SK-N-SH treated with all-trans-retinoic acid at 6 μM for 48 hours (cell line): Measurements from ENCODE around the gene C1orf232.

ENCODE experiments used
- ARNTL ChIP-seq: fragments of 450-650 bp; formaldehyde crosslinking; IDR thresholded peaks from 2 replicates; pipeline ENCODE4 v1.5.0; 2020; ENCODE audit warnings: low read depth, mild to moderate bottlenecking, moderate library complexity, borderline replicate concordance
- ISL1 ChIP-seq: fragments of 250-450 bp; sonication (Bioruptor Pico); IDR thresholded peaks from 2 replicates; pipeline ENCODE4 v2.1.2; 2022; ENCODE audit warnings: mild to moderate bottlenecking, moderate library complexity
- TCF4 ChIP-seq: fragments of 250-450 bp; sonication (Bioruptor Pico); IDR thresholded peaks from 2 replicates; pipeline ENCODE4 v1.8.0; 2021; ENCODE audit warnings: mild to moderate bottlenecking, moderate library complexity, borderline replicate concordance
- TOX ChIP-seq: fragments of 250-450 bp; sonication (Bioruptor Pico); IDR thresholded peaks from 2 replicates; pipeline ENCODE4 v1.8.0; 2021; ENCODE audit warnings: mild to moderate bottlenecking, moderate library complexity, borderline replicate concordance
- ZNF8 ChIP-seq: fragments of 450-650 bp; formaldehyde crosslinking; IDR thresholded peaks from 2 replicates; pipeline ENCODE4 v1.5.0; 2020; ENCODE audit warnings: mild to moderate bottlenecking, moderate library complexity
- TF ChIP-seq, protein P1 (sequence below): fragments of 250-450 bp; sonication (Bioruptor Pico); IDR thresholded peaks from 2 replicates; pipeline ENCODE4 v1.8.0; 2020; ENCODE audit warnings: mild to moderate bottlenecking, moderate library complexity, borderline replicate concordance
- TF ChIP-seq, protein P2 (sequence below): fragments of 250-450 bp; sonication (Bioruptor Pico); IDR thresholded peaks from 2 replicates; pipeline ENCODE4 v1.8.0; 2021; ENCODE audit warnings: low read depth, mild to moderate bottlenecking, moderate library complexity, borderline replicate concordance
- TF ChIP-seq, protein P3 (sequence below): fragments of 250-450 bp; sonication (Bioruptor Pico); IDR thresholded peaks from 2 replicates; pipeline ENCODE4 v1.5.1; 2020; ENCODE audit warnings: low read depth, mild to moderate bottlenecking, moderate library complexity

DNA sequence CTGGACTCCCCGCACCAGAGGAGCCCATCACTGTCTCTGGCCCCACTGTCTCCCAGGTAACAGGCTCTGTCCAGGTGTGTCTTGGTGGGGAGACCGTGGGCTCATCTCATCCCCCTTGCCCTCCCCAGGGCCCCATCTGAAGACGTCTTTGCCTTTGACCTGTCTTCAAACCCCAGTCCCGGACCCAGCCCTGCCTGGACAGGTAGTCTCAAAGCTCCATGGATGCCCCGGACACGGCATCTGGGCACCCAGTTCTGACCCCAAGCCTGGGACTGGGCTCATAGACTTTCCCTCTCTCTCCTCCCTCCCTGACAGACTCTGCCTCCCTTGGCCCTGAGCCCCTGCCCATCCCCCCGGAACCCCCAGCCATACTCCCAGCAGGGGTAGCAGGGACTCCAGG lies 15.3 kb upstream of the C1orf232 start:
- TF ChIP-seq ISL1 (CRISPR knock-in tag) (no peak), ARNTL (CRISPR knock-in tag) (no peak), TOX (CRISPR knock-in tag) (no peak), ZNF8 (CRISPR knock-in tag) (no peak), TCF4 (no peak)
- TF ChIP-seq, protein P1, sequence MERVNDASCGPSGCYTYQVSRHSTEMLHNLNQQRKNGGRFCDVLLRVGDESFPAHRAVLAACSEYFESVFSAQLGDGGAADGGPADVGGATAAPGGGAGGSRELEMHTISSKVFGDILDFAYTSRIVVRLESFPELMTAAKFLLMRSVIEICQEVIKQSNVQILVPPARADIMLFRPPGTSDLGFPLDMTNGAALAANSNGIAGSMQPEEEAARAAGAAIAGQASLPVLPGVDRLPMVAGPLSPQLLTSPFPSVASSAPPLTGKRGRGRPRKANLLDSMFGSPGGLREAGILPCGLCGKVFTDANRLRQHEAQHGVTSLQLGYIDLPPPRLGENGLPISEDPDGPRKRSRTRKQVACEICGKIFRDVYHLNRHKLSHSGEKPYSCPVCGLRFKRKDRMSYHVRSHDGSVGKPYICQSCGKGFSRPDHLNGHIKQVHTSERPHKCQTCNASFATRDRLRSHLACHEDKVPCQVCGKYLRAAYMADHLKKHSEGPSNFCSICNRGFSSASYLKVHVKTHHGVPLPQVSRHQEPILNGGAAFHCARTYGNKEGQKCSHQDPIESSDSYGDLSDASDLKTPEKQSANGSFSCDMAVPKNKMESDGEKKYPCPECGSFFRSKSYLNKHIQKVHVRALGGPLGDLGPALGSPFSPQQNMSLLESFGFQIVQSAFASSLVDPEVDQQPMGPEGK (CRISPR knock-in tag): no peak
- TF ChIP-seq, protein P2, sequence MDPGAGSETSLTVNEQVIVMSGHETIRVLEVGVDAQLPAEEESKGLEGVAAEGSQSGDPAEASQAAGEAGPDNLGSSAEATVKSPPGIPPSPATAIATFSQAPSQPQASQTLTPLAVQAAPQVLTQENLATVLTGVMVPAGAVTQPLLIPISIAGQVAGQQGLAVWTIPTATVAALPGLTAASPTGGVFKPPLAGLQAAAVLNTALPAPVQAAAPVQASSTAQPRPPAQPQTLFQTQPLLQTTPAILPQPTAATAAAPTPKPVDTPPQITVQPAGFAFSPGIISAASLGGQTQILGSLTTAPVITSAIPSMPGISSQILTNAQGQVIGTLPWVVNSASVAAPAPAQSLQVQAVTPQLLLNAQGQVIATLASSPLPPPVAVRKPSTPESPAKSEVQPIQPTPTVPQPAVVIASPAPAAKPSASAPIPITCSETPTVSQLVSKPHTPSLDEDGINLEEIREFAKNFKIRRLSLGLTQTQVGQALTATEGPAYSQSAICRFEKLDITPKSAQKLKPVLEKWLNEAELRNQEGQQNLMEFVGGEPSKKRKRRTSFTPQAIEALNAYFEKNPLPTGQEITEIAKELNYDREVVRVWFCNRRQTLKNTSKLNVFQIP (CRISPR knock-in tag): no peak
- TF ChIP-seq, protein P3, sequence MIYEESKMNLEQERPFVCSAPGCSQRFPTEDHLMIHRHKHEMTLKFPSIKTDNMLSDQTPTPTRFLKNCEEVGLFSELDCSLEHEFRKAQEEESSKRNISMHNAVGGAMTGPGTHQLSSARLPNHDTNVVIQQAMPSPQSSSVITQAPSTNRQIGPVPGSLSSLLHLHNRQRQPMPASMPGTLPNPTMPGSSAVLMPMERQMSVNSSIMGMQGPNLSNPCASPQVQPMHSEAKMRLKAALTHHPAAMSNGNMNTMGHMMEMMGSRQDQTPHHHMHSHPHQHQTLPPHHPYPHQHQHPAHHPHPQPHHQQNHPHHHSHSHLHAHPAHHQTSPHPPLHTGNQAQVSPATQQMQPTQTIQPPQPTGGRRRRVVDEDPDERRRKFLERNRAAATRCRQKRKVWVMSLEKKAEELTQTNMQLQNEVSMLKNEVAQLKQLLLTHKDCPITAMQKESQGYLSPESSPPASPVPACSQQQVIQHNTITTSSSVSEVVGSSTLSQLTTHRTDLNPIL: no peak
